ENCODE data around the gene PTPRQ. TPM values are rescaled to one million over a fixed set of nuclear protein-coding genes. Genes with fewer than 3 reads are reported as not detected.
"Not testable (repeated sequence)": the region's sequence is repeated elsewhere in the genome, so short reads cannot be mapped to it uniquely, and the experiment has no call there.

PTPRQ gene
- total RNA-seq, 3 donors from 2014 or later: not detected

DNA sequence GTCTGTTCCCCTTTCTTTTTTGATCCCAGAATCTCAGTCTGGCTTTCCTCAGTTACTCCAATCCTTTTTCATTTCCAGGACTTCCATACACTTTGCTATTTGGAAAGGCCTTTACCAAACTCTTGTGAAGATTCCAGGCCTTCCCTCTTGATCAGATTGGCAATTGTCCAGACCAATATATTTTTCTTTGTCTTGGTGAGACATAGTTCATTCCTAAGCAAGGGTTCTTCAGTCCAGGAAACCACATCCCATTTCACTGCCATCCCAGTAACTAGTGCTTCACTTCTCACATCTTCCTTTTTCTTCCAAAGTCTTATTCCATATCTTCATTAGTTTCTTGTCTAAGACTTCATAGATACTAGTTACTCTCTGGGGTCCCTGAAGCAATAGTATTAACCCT lies 2.1 kb upstream of the PTPRQ start:
- DNase-seq: no peak
- Mint-ChIP-seq H3K9me3 (no peaks in the 10 kb centered on the region), H3K4me3 (no peak overlapping the region), H3K4me1 (ENCODE audit: low read depth) (no peaks in the 10 kb centered on the region), H3K36me3 (ENCODE audit: insufficient read depth) (no peaks in the 10 kb centered on the region), H3K27me3 (ENCODE audit: low read depth) (no peaks in the 10 kb centered on the region)
- no peak for ATAC-seq

DNA sequence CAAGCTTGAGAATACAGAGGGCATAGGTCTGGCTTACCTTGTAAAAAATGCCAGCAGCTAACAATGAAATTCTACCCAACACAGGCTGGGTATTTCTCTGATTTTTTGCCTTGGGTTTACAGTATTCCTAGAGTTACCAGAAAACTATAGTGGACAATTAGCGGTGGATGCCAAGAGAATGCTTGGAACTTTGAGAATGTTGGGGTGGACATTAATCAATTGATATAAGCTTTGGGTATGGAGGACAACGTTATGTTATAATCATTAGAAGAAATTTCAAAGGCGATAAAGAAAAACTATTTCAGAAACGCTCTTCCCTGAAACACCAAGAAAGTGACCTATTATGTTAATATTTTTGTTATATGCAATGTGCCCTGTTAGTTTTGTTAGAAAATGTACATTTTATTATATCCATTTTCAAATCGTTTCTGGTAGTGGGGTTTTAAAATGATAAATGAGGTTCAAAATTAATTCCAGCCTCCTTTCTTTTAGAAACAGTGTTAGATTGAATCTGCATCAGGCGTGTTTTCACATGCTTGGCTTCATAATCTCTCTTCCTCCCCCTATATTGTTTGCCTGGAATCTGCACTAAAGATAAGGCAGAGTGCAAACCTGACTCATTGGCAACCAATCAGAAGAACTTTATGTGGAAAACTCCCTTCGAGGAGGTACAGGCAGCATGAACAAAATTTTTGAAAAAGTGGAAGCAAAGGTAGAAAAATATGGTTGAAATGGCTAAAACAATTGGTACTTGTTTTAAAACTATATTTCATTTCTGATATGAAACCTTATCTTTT lies 1.4 kb upstream of the PTPRQ start:
- H3K4me3 Mint-ChIP-seq: no peak overlapping the region
- DNase-seq (no peak), ATAC-seq (no peak)
- no peaks in the 10 kb centered on the region for H3K4me1 Mint-ChIP-seq (ENCODE audit: low read depth)
- no peaks in the 10 kb centered on the region for H3K9me3 Mint-ChIP-seq
- H3K36me3 Mint-ChIP-seq (ENCODE audit: insufficient read depth): no peaks in the 10 kb centered on the region
- H3K27me3 Mint-ChIP-seq (ENCODE audit: low read depth): no peaks in the 10 kb centered on the region

DNA sequence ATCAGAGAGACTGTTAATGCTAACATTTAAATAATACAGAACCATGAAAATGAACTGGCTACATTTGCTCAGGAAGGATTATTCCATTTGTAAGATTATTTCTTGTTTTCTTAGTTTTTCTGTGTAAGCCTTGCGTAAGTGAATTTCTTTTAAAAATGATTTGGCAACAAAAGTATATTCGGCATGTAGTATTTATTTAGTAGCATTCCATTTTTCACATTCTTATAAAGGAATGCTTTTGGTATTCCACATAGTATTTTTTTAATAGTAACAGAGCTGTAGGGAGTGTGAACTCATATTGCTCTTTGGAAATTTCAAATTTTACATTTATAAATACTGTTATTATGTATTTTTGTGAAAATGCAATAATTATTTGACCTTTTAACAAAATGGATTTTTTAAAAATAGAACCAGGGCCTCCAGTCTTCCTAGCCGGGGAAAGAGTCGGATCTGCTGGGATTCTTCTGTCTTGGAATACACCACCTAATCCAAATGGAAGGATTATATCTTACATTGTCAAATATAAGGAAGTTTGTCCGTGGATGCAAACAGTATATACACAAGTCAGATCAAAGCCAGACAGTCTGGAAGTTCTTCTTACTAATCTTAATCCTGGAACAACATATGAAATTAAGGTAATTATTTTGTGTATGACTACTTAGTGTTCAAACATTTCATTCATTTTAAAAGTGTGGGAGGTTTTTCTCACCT lies 1.2 kb downstream of the PTPRQ start:
- ATAC-seq (no peak), DNase-seq (no peak)
- H3K36me3 Mint-ChIP-seq (ENCODE audit: insufficient read depth): no peaks in the 10 kb centered on the region
- H3K4me1 Mint-ChIP-seq (ENCODE audit: low read depth): no peaks in the 10 kb centered on the region
- H3K27me3 Mint-ChIP-seq (ENCODE audit: low read depth): no peaks in the 10 kb centered on the region
- no peaks in the 10 kb centered on the region for H3K9me3 Mint-ChIP-seq
- no peak overlapping the region for H3K4me3 Mint-ChIP-seq

DNA sequence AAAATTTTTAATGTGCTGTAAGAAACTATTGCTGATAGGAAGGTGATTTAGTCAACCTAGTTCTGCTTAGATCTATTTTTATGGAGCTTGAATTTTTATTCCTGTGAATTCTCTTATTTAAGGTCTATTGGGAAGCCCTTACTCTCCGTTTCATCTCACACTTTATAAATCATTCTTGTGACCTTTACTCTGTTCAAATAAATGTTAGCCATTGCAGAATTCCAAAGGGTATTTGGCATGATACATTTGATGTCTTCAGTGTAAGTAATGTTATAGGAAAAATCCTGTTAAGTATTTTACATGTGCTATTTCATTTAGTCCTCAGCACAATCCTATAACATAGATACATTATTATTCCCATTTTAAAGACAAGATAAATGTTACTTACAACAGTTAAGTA lies 12.5 kb downstream of the PTPRQ start:
- no peaks in the 10 kb centered on the region for H3K4me1 Mint-ChIP-seq (ENCODE audit: low read depth)
- DNase-seq: no peak
- ATAC-seq: no peak
- H3K36me3 Mint-ChIP-seq (ENCODE audit: insufficient read depth): no peaks in the 10 kb centered on the region
- H3K27me3 Mint-ChIP-seq (ENCODE audit: low read depth): no peaks in the 10 kb centered on the region
- no peak overlapping the region for H3K4me3 Mint-ChIP-seq
- H3K9me3 Mint-ChIP-seq: no peaks in the 10 kb centered on the region

DNA sequence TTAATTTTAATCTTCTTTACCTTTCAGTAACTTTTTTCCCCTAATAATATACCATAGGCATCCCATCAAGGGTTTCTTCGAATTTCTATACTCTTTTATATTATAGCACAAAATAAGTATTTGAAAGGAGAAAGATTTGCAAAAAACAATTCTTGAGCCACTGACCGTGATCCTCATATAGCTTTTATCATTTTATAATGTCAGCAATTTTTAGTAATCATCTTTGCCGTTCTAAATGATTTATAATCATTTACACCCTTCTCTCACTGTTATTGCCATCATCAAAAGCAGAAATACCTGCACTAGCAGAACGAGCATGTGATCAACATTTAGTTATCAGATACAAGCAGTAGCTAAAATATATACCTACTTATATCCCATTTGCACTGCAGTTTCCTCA lies 16.9 kb downstream of the PTPRQ start:
- Mint-ChIP-seq H3K9me3 (no peaks in the 10 kb centered on the region), H3K27me3 (ENCODE audit: low read depth) (no peaks in the 10 kb centered on the region), H3K36me3 (ENCODE audit: insufficient read depth) (no peaks in the 10 kb centered on the region), H3K4me3 (no peak overlapping the region), H3K4me1 (ENCODE audit: low read depth) (no peaks in the 10 kb centered on the region)
- ATAC-seq: no peak
- DNase-seq: no peak

DNA sequence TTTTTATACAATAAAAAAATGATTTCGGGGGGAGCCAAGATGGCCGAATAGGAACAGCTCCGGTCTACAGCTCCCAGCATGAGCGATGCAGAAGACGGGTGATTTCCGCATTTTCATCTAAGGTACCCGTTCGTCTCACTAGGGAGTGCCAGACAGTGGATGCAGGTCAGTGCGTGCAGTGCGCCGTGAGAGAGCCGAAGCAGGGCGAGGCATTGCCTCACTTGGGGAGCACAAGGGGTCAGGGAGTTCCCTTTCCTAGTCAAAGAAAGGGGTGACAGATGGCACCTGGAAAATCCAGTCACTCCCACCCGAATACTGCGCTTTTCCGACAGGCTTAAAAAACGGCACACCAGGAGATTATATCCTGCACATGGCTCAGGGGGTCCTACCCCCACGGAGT lies 17.8 kb downstream of the PTPRQ start:
- not testable (repeated sequence) for H3K27me3 Mint-ChIP-seq (ENCODE audit: low read depth); DNase-seq; ATAC-seq; H3K4me1 Mint-ChIP-seq (ENCODE audit: low read depth); H3K36me3 Mint-ChIP-seq (ENCODE audit: insufficient read depth); H3K9me3 Mint-ChIP-seq; H3K4me3 Mint-ChIP-seq

DNA sequence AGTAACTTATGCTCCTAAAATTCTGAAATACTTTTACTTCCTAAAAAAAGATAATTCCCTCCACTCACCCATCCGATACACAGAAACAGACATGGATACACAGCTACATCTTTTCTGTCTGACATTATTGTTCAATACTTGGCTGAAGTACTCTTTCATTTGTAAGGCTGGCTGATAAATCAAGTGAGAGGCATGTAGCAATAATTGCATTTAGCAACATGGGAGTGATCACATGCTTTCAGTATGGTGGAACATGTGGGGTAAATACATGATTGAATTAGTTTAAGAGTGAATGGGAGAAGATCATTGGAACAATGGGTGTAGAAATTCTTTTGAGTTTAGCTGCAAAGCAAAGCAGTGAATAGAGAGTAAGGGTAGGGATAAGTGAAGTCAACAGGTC lies 25.6 kb downstream of the PTPRQ start:
- ATAC-seq: no peak
- Mint-ChIP-seq H3K36me3 (ENCODE audit: insufficient read depth) (no peaks in the 10 kb centered on the region), H3K4me3 (no peak overlapping the region), H3K27me3 (ENCODE audit: low read depth) (no peaks in the 10 kb centered on the region), H3K4me1 (ENCODE audit: low read depth) (no peaks in the 10 kb centered on the region), H3K9me3 (no peaks in the 10 kb centered on the region)
- DNase-seq: no peak

DNA sequence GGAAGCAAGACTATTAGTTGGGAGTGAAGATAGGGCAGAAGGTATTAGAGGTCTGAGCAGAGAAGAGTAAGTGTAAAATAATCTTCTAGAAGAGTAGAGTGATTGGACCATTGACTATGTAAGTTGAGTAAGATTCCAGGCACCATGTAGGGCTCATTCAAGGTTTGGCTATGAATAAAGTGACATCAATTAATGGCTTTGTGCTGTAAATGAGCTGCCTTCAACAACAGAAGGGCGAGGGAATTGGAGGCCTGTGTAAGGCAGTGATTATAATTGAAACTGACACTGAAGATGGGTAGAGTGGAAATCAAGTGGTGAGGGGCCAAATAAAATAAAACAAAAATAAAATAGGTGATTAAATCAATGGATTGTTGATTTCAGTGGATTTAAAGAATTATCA lies 26.4 kb downstream of the PTPRQ start:
- DNase-seq (no peak), ATAC-seq (no peak)
- Mint-ChIP-seq H3K4me3 (no peak overlapping the region), H3K9me3 (no peaks in the 10 kb centered on the region), H3K4me1 (ENCODE audit: low read depth) (no peaks in the 10 kb centered on the region), H3K27me3 (ENCODE audit: low read depth) (no peaks in the 10 kb centered on the region), H3K36me3 (ENCODE audit: insufficient read depth) (no peaks in the 10 kb centered on the region)

DNA sequence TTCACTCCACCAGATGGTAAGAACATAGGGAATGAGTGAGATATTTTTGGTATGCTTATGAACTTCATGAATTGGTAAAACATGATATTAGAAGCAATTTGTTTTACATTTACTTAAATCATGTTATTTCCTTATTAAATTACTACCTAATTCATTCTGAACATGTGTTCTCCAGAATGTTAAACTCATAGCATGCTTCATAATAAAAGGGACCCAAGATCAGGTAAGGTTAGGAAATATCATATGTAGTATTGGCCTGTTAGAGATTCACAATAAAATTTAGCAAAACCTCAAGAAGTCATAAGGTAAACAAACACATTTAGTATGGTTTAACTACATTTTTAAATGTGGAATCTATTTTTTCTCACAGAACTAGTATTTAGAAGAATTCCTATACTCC lies 28.2 kb downstream of the PTPRQ start:
- Mint-ChIP-seq H3K36me3 (ENCODE audit: insufficient read depth) (no peaks in the 10 kb centered on the region), H3K4me3 (no peak overlapping the region), H3K27me3 (ENCODE audit: low read depth) (no peaks in the 10 kb centered on the region), H3K9me3 (no peaks in the 10 kb centered on the region), H3K4me1 (ENCODE audit: low read depth) (no peaks in the 10 kb centered on the region)
- DNase-seq (no peak), ATAC-seq (no peak)

DNA sequence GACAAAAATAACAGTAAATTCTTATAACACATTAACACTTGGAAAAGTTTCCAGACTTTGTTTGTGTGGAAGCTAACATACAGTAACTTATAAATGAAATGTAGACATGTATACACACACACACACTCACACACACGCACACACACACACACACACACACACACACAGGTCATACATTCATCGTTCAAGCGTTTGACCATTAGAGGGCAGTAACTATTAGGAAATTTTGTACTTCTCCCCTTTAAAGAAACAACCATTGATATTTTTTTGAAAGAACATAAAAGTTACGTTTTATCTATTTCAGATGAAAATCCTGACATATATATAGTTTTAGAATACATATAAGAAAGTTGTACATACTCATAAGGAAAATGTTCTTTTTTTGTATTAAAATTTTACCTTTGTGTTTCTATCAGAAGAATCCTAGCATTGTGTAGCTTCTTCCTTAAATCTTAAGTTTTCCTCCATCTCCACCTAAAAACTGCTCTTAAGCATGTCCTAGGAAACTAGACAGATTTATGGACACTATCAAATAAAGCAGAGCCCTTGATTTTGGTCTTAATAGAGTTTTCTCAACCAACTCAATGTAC lies 29.0 kb downstream of the PTPRQ start:
- no peak for DNase-seq
- no peaks in the 10 kb centered on the region for H3K36me3 Mint-ChIP-seq (ENCODE audit: insufficient read depth)

DNA sequence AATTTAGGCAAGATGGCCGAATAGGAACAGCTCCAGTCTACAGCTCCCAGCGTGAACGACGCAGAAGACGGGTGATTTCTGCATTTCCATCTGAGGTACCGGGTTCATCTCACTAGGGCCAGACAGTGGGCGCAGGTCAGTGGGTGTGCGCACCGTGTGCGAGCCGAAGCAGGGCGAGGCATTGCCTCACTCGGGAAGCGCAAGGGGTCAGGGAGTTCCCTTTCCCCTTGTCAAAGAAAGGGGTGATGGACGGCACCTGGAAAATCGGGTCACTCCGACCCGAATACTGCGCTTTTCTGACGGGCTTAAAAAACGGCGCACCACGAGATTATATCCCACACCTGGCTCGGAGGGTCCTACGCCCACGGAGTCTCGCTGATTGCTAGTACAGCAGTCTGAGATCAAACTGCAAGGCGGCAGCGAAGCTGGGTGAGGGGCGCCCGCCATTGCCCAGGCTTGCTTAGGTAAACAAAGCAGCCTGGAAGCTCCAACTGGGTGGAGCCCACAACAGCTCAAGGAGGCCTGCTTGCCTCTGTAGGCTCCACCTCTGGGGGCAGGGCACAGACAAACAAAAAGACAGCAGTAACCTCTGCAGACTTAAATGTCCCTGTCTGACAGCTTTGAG lies 33.6 kb downstream of the PTPRQ start:
- DNase-seq; H3K27me3 Mint-ChIP-seq (ENCODE audit: low read depth); H3K4me1 Mint-ChIP-seq (ENCODE audit: low read depth); H3K36me3 Mint-ChIP-seq (ENCODE audit: insufficient read depth); H3K4me3 Mint-ChIP-seq; H3K9me3 Mint-ChIP-seq; ATAC-seq: not testable (repeated sequence)

More for the DNA sequence above, 29.0 kb downstream of the PTPRQ start:
- no peaks in the 10 kb centered on the region for H3K27me3 Mint-ChIP-seq (ENCODE audit: low read depth)
- H3K9me3 Mint-ChIP-seq: no peaks in the 10 kb centered on the region
- H3K4me3 Mint-ChIP-seq: no peak overlapping the region
- no peaks in the 10 kb centered on the region for H3K4me1 Mint-ChIP-seq (ENCODE audit: low read depth)
- no peak for ATAC-seq

DNA sequence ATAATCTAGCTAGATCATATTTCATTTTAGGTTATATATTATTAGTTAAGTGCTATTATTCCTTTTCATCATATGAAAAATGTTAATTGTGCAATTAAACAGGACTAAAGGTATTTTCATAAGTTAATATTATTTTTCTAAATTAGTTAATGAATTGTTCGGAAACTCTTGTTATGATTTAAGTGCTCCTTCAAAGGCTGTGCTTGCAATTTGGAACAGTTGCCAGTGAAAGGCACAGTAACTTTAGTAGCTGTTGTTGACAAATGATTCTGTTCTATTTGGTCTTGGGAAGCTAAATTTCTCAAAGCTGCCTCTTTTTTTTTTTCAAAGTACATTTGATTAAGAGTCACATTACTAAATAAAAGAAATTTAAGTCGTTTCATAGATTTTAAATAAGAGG lies 40.7 kb downstream of the PTPRQ start:
- no peaks in the 10 kb centered on the region for H3K4me1 Mint-ChIP-seq (ENCODE audit: low read depth)

DNA sequence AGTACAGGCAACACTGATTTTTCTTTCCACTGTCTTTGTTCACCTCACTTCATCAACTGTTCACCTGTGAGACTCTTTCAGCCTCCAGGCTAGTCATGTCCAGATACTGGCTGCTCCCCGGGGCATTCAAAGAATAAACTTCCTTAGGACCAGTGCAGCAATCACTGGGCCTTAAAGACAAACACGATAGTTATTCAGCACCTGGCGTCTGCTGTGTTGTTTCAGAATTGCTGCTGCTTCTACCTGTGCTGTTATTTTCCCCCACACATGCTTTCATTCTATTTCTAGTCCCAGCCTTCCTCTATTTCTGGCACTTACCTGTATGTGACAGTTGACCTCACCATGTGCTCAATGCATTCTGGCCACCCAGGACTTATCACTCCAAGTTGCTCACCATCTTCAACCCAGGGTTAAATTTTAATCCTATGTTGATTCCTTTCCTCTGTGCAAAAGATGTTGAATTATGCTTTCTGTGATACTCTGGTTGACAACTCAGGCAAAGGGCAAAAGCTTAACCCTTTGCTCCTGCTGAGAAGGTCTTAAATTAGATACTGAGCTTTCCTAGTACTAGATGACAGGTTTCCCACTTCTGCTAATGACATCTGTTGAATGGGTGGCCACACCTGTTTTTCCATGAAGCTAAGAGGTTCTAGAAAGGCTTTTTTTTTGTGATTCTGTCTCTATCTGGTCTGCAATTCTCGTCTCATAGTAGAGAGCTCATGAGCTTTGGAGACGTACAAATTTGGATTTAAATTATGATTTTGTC lies 41.4 kb downstream of the PTPRQ start:
- Mint-ChIP-seq H3K9me3 (peaks cover 9% of the 10 kb centered on the region), H3K4me1 (ENCODE audit: low read depth) (no peaks in the 10 kb centered on the region), H3K27me3 (ENCODE audit: low read depth) (no peaks in the 10 kb centered on the region), H3K4me3 (no peak overlapping the region), H3K36me3 (ENCODE audit: insufficient read depth) (no peaks in the 10 kb centered on the region)
- DNase-seq (no peak), ATAC-seq (no peak)

More for the DNA sequence above, 40.7 kb downstream of the PTPRQ start:
- peaks cover 9% of the 10 kb centered on the region for H3K9me3 Mint-ChIP-seq
- DNase-seq (no peak), ATAC-seq (no peak)
- H3K27me3 Mint-ChIP-seq (ENCODE audit: low read depth): no peaks in the 10 kb centered on the region
- H3K4me3 Mint-ChIP-seq: no peak overlapping the region
- H3K36me3 Mint-ChIP-seq (ENCODE audit: insufficient read depth): no peaks in the 10 kb centered on the region

DNA sequence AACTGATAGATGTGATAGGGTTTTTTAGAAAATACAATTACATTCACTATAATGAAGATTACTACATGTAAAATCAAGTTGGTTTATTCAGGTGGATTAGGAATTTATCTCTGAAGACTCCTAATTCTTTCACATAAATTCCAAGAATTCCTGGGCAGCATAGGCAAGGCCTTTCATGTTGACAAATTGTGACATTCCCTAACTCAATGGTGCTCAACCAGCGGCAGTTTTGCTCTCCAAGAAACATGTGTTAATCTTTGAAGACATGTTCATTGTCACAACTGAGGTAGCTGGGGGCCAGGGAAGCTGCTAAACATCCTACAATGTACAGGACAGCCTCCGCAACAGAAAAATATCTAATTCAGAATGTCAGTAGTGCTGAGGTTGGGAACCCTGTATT lies 46.3 kb downstream of the PTPRQ start:
- ATAC-seq (no peak), DNase-seq (no peak)
- Mint-ChIP-seq H3K4me1 (ENCODE audit: low read depth) (no peaks in the 10 kb centered on the region), H3K36me3 (ENCODE audit: insufficient read depth) (no peaks in the 10 kb centered on the region), H3K27me3 (ENCODE audit: low read depth) (no peaks in the 10 kb centered on the region), H3K9me3 (peaks cover 9% of the 10 kb centered on the region), H3K4me3 (no peak overlapping the region)

All from activated T-cell treated with anti-CD3 and anti-CD28 coated beads, Interleukin-2, amount 50 U/mL, for 4 hours (primary cell).